ENCODE results near the gene CACNA1D. TPM values are rescaled to one million over a fixed set of nuclear protein-coding genes. Genes with fewer than 3 reads are reported as not detected.

The CACNA1D gene
- total RNA-seq, 2 experiments from 2014 or later, result not detected

DNA sequence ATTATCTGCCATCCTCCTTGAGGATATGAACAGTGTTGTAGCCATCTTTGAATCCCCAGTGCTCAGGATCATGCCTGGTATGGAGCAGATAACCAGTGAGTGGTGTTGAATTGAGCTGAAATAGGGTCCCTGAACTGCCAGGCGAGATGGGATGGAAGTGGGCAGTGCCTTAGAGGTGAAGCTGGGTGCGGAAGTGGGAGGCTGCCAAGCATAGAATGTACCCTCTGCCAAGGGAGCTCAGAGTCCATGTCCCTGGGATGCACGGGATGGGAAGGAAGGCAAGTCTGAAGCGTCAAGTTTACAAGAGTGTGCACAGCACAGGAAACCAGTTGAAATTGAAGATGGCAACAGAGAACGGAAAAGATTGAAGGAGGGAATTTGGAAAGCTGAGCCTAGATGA lies 147.0 kb downstream of the CACNA1D start:
- H3K36me3 Mint-ChIP-seq (ENCODE audit: low read depth), result no peaks in the 10 kb centered on the region
- no peaks in the 10 kb centered on the region for H3K9me3 Mint-ChIP-seq
- peaks cover 8% of the 10 kb centered on the region for H3K27me3 Mint-ChIP-seq (ENCODE audit: low read depth)
- intact Hi-C loops (cut with micrococcal nuclease), result no loop called here
- no peak overlapping the region for H3K4me3 Mint-ChIP-seq
- DNase-seq, result no peak
- no peak overlapping the region for H3K27ac Mint-ChIP-seq
- CTCF ChIA-PET, result no interaction called here
- H3K4me1 Mint-ChIP-seq (ENCODE audit: low read depth), result no peaks in the 10 kb centered on the region

DNA sequence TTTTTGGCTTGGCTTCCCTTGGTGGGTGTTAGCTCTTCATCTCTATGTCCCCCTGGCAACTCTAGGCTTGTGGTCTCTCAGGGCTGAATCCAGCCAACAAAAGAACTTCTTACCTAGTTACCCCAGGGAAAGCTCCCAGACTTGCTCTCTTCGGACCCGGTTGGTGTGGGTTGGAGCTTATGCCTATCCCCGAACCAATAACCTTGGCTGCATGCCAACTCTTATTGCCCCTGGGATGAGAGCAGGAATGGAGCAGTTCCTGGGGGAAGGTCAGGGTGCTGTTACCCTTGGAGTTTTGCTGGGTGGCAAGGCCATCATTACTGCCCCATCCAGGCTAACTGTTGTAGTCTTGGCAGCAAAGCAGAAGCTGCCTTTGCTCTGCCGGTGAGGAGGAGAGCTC lies 147.8 kb downstream of the CACNA1D start:
- Mint-ChIP-seq H3K4me1 (ENCODE audit: low read depth) (no peaks in the 10 kb centered on the region), H3K36me3 (ENCODE audit: low read depth) (no peaks in the 10 kb centered on the region), H3K9me3 (no peaks in the 10 kb centered on the region), H3K27me3 (ENCODE audit: low read depth) (peaks cover 9% of the 10 kb centered on the region), H3K27ac (no peak overlapping the region), H3K4me3 (no peak overlapping the region)
- CTCF ChIA-PET, result no interaction called here
- intact Hi-C loops (cut with micrococcal nuclease), result no loop called here
- DNase-seq, result no peak

DNA sequence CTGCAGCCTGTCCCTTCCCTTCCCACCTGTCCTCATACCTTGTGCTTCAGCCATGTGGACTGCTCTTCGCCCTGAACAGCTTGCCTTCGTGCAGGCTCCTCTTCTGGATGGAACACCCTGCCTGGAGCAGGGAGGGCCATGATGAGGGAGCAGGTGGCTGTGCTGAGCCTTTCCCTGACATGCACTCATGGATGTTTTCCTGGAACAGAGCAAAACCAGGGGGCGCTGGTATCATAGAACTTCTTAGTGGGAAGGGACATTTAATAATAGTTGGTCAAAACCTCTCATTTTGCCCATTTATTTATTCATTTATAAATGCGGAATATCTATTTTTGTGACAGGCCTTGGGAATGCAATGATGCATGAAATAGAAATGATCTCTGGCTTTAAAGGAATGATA lies 149.3 kb downstream of the CACNA1D start:
- CTCF ChIA-PET, result no interaction called here
- H3K36me3 Mint-ChIP-seq (ENCODE audit: low read depth), result no peaks in the 10 kb centered on the region
- peaks cover 10% of the 10 kb centered on the region for H3K27me3 Mint-ChIP-seq (ENCODE audit: low read depth)
- no peak overlapping the region for H3K27ac Mint-ChIP-seq
- no peak for DNase-seq
- H3K4me1 Mint-ChIP-seq (ENCODE audit: low read depth), result no peaks in the 10 kb centered on the region
- intact Hi-C loops (cut with micrococcal nuclease), result no loop called here
- no peaks in the 10 kb centered on the region for H3K9me3 Mint-ChIP-seq
- H3K4me3 Mint-ChIP-seq, result no peak overlapping the region

DNA sequence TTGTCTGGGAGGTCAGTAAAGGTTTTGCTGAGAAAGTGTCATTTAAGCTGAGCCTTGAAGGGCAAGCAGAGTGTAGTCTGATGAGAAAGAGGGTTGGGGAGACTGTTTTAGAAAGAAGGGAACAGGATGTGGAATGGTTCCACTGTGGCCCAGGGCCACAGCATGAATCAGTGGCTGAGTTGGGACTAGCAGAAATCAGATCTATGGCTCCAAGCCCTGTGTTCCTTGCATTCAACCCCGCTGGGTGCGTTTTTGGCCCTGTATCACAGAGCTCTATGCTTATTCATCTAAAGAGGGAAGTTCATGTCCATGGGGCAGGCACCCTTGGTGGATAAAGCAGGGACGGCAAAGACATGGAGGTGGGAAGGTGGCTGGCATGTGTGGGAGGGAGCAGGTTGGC lies 151.3 kb downstream of the CACNA1D start:
- no peak for DNase-seq
- Mint-ChIP-seq H3K27ac (no peak overlapping the region), H3K27me3 (ENCODE audit: low read depth) (peaks cover 11% of the 10 kb centered on the region), H3K4me1 (ENCODE audit: low read depth) (no peaks in the 10 kb centered on the region), H3K4me3 (no peak overlapping the region), H3K9me3 (no peaks in the 10 kb centered on the region), H3K36me3 (ENCODE audit: low read depth) (no peaks in the 10 kb centered on the region)
- CTCF ChIA-PET, result no interaction called here
- intact Hi-C loops (cut with micrococcal nuclease), result no loop called here

DNA sequence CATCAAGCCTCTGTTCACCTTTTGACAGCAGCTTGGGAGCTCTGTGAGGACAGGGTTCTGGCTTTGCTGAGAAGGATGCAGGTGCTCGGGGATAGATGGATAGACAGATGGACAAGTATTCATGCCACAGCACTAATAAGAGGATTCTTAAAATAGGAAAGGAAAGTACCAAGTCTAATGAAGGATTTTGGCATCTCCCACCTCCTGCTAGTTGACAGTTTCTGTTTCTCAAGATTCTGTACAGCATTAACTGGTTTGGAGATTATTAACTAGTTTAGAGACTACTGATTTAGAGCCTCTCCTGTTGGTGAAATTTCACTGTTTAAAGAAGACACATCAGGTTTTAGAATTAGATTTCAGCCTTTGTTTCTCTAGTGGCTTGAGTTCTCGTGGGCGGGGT lies 152.3 kb downstream of the CACNA1D start:
- Mint-ChIP-seq H3K27me3 (ENCODE audit: low read depth) (peaks cover 10% of the 10 kb centered on the region), H3K4me1 (ENCODE audit: low read depth) (no peaks in the 10 kb centered on the region), H3K27ac (no peak overlapping the region), H3K9me3 (no peaks in the 10 kb centered on the region), H3K4me3 (no peak overlapping the region), H3K36me3 (ENCODE audit: low read depth) (no peaks in the 10 kb centered on the region)
- CTCF ChIA-PET, result no interaction called here
- DNase-seq, result no peak
- intact Hi-C loops (cut with micrococcal nuclease), result no loop called here

DNA sequence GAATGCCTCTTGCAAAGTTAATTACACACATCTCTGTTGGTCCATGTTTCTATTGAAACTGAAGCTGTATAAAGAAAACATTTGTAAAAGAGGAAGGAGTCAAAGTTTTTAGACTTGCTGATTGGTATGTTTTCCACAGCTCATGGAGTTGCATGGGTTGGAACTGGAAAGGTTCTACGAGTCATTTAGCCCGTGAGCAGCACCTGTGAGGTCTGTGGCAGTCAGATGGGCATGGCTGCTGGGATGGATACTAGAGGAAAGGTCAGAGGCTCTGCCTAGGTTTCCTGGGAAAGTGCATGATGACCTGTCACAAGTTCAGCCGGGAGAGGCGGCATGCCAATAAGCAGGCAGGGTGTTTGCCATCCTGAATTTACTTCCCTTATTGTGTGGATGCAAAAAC lies 155.4 kb downstream of the CACNA1D start:
- no peak overlapping the region for H3K27ac Mint-ChIP-seq
- H3K4me3 Mint-ChIP-seq, result no peak overlapping the region
- intact Hi-C loops (cut with micrococcal nuclease), result no loop called here
- no peaks in the 10 kb centered on the region for H3K4me1 Mint-ChIP-seq (ENCODE audit: low read depth)
- H3K9me3 Mint-ChIP-seq, result peaks cover 9% of the 10 kb centered on the region
- no peaks in the 10 kb centered on the region for H3K36me3 Mint-ChIP-seq (ENCODE audit: low read depth)
- CTCF ChIA-PET, result interaction anchor here (0.5 kb wide), 1 partner anchor 136 kb away, joined by 3 read pairs; no protein-coding TSS in a partner anchor
- no peak for DNase-seq
- peaks cover 12% of the 10 kb centered on the region for H3K27me3 Mint-ChIP-seq (ENCODE audit: low read depth)

DNA sequence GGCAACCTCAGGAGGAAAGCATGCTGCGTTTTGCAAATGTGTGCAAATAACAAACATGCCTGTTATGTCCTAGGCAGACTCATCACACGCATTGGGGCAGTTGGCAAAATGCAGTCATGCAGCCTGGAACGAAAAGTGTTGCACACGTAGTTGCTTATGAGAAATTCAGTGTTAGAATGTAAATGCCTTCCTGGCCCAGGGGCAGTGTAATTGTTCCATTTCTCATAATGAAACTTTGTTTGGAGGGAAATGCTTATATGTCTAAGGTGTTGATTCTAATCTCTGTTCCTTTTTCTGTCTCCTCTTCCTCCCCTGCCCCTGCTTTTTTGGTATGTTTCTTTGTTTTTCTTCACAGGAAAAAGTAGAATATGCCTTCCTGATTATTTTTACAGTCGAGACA lies 156.0 kb downstream of the CACNA1D start:
- Mint-ChIP-seq H3K36me3 (ENCODE audit: low read depth) (no peaks in the 10 kb centered on the region), H3K4me3 (no peak overlapping the region), H3K9me3 (peaks cover 15% of the 10 kb centered on the region), H3K27me3 (ENCODE audit: low read depth) (peaks cover 15% of the 10 kb centered on the region), H3K27ac (no peak overlapping the region), H3K4me1 (ENCODE audit: low read depth) (no peaks in the 10 kb centered on the region)
- CTCF ChIA-PET, result no interaction called here
- peak; percentile 13 for DNase-seq
- intact Hi-C loops (cut with micrococcal nuclease), result no loop called here

DNA sequence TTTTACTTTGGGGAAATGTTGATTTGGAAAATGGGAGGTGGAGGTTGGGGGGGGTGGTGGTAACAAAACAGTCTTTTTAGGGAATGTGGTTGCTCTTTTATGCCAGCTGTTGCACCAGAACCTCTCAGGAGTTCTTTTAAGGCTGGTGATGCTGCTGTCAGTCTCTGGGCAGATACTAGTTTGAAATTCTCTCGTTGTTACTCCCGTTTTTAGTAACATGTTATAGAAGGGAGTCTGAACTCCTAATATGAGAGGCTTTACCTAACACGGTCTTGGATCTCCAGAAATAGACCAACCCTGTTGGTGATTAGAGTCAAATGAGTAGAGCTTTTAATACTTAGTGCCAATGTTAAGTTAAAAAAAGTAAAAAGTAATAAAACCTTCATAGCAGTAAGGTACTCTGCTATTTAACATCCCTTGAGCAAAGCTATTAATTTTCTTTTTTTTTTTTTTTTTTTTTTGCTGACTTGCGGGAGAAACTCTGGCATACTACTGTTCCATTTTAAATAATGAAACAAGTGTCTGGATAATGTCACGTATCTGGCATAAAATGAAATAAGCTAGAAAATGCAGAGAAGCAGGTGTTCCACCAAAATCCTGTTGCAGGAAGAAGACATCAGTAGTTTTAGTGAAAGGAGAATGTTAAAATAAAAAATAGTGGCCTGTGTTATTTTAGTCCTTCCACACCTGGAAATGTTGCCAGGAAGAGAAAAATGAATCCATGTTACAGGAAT lies 156.7 kb downstream of the CACNA1D start:
- H3K27ac Mint-ChIP-seq, result no peak overlapping the region

DNA sequence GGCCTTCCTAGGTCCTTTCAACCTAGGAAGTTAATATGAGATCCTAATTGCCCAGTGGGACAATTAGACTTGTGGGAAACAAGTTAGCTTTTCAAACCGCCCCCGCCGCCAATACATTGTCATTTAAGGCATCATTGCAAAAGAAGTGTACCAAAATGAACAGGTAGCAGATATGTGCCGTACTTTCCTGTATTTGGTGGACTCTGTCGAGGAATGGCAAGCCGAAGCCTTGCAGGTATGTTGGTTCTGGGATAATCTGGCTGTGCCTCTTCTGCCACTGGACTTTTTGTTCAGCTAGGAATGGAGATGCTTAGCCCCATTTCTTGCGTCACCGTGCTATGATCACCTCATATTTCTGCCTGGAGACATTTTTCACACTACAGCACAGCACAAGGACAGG lies 157.5 kb downstream of the CACNA1D start:
- no peak for DNase-seq
- Mint-ChIP-seq H3K4me3 (no peak overlapping the region), H3K27ac (no peak overlapping the region), H3K36me3 (ENCODE audit: low read depth) (no peaks in the 10 kb centered on the region), H3K9me3 (peaks cover 18% of the 10 kb centered on the region), H3K4me1 (ENCODE audit: low read depth) (no peaks in the 10 kb centered on the region), H3K27me3 (ENCODE audit: low read depth) (peaks cover 12% of the 10 kb centered on the region)
- CTCF ChIA-PET, result no interaction called here
- intact Hi-C loops (cut with micrococcal nuclease), result no loop called here

More for the DNA sequence above, 156.7 kb downstream of the CACNA1D start:
- Mint-ChIP-seq H3K4me3 (no peak overlapping the region), H3K27me3 (ENCODE audit: low read depth) (peaks cover 15% of the 10 kb centered on the region), H3K4me1 (ENCODE audit: low read depth) (no peaks in the 10 kb centered on the region), H3K9me3 (peaks cover 18% of the 10 kb centered on the region), H3K36me3 (ENCODE audit: low read depth) (no peaks in the 10 kb centered on the region)
- CTCF ChIA-PET, result interaction anchor here (0.6 to 0.7 kb wide), 3 partner anchors 12 to 201 kb away, joined by 3 to 4 read pairs (median 3); no protein-coding TSS in a partner anchor
- DNase-seq, result no peak
- intact Hi-C loops (cut with micrococcal nuclease), result no loop called here

DNA sequence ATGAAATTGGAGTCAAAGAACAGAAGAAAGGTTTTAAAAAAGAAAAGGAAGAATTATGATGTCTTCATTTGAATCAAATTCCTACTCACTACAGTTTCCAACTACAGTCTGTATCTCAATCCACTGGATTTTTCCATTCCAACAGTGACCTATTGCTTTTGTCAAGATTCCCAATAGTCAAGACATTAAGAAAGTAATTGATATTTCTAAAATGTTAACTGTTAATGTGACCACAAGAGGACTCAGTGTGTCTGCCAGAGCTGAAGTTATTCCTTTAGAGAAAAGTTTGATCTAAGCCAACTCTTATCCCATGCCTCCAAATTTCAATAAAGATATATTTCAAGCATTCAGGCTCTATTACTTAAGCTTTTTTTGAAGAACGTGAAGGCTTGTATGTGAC lies 163.2 kb downstream of the CACNA1D start:
- CTCF ChIA-PET, result no interaction called here
- Mint-ChIP-seq H3K9me3 (peaks cover 33% of the 10 kb centered on the region), H3K27ac (no peak overlapping the region), H3K36me3 (ENCODE audit: low read depth) (no peaks in the 10 kb centered on the region), H3K4me1 (ENCODE audit: low read depth) (no peaks in the 10 kb centered on the region), H3K4me3 (no peak overlapping the region), H3K27me3 (ENCODE audit: low read depth) (peaks cover 12% of the 10 kb centered on the region)
- intact Hi-C loops (cut with micrococcal nuclease), result no loop called here
- no peak for DNase-seq

DNA sequence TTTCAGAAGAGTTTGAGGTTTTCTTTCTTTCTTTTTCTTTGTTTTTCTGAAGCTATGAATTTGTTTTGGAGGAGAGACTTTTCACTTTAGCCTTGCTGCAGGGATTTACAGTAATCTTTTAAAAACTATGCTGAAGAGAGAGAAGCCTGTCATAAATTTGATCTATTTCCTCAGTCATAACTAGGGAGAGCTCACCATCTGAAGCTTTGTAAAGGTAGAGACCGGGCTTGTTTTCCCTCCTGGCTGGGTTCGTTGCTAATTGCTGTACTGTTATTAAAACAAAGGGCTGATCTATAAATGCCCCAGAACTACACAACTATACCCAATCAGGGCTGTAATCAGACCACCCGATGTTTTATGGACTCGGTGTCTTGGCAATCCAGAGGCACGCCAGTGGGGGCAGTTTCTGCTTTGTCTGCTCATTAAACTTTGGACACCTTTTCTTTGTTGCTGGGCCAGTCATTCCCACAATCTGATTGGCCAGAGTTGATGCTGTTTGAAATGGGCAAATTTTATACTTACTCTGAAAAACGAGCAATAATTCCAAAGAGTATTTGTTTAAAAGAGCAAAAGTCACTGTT lies 164.3 kb downstream of the CACNA1D start:
- Mint-ChIP-seq H3K9me3 (peaks cover 27% of the 10 kb centered on the region), H3K4me3 (no peak overlapping the region), H3K4me1 (ENCODE audit: low read depth) (no peaks in the 10 kb centered on the region), H3K36me3 (ENCODE audit: low read depth) (no peaks in the 10 kb centered on the region), H3K27me3 (ENCODE audit: low read depth) (peaks cover 16% of the 10 kb centered on the region), H3K27ac (no peak overlapping the region)
- no peak for DNase-seq
- CTCF ChIA-PET, result interaction anchor here (0.6 kb wide), 1 partner anchor 918 kb away, joined by 3 read pairs; no protein-coding TSS in a partner anchor
- intact Hi-C loops (cut with micrococcal nuclease), result no loop called here

DNA sequence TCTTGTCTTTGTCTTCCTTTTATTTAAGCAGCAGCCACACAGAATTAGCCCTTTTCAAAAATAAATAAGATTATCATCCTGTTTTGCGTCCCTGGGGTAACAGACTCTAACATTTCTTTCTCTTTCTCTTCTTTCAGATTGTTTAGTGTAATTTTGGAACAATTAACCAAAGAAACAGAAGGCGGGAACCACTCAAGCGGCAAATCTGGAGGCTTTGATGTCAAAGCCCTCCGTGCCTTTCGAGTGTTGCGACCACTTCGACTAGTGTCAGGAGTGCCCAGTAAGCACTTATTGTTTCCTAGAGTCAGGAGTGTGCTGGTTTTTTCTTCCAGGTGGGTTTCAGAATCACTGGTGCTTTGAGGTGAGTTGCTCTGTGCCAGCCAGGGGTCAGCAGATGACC lies 165.6 kb downstream of the CACNA1D start:
- CTCF ChIA-PET, result no interaction called here

DNA sequence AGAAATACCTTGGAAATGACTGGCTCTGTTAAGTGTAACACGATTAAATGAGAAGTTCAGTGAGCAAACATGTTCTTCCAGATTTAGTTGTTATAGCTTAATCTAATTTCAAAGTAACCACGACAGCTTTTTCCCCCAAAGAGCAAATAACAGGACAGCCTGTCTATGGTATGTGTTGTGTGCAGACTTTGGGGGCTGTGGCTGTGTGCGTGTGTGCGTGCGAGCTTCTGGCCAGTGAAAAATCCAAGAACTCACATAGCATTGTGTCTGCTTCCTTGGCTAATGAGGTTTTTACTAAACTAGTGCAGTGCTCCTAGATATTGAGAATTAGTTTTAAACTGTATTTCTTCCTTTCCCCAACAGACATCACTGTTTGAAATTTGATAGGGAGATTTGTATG lies 167.1 kb downstream of the CACNA1D start:
- no peak overlapping the region for H3K4me3 Mint-ChIP-seq
- peaks cover 17% of the 10 kb centered on the region for H3K9me3 Mint-ChIP-seq
- CTCF ChIA-PET, result interaction anchor here (0.7 kb wide), 1 partner anchor 832 kb away, joined by 3 read pairs; no protein-coding TSS in a partner anchor
- intact Hi-C loops (cut with micrococcal nuclease), result no loop called here
- H3K36me3 Mint-ChIP-seq (ENCODE audit: low read depth), result no peaks in the 10 kb centered on the region
- H3K27me3 Mint-ChIP-seq (ENCODE audit: low read depth), result peaks cover 15% of the 10 kb centered on the region
- no peaks in the 10 kb centered on the region for H3K4me1 Mint-ChIP-seq (ENCODE audit: low read depth)
- DNase-seq, result no peak
- H3K27ac Mint-ChIP-seq, result no peak overlapping the region

More for the DNA sequence above, 165.6 kb downstream of the CACNA1D start:
- H3K36me3 Mint-ChIP-seq (ENCODE audit: low read depth), result no peaks in the 10 kb centered on the region
- peaks cover 18% of the 10 kb centered on the region for H3K27me3 Mint-ChIP-seq (ENCODE audit: low read depth)
- H3K4me3 Mint-ChIP-seq, result no peak overlapping the region
- H3K9me3 Mint-ChIP-seq, result peaks cover 24% of the 10 kb centered on the region
- H3K27ac Mint-ChIP-seq, result no peak overlapping the region
- intact Hi-C loops (cut with micrococcal nuclease), result no loop called here
- DNase-seq, result no peak
- no peaks in the 10 kb centered on the region for H3K4me1 Mint-ChIP-seq (ENCODE audit: low read depth)
